A549 (cell line): ENCODE results near the gene ZFAND4. TPM values are rescaled to one million over a fixed set of nuclear protein-coding genes. Genes with fewer than 3 reads are reported as not detected.

Experiments used
- ATAC-seq, 2 experiments: fragments of 200-7000 bp in 1 of 2; fragments of >200 bp in 1 of 2; cut with Nextera tagmentation in 1 of 2; cut with Tn5 transposase in 1 of 2; 3 replicates each; pipeline versions ENCODE4 v1.8.0 to v1.9.1; 2018 to 2020; ENCODE audit warnings: mild to moderate bottlenecking in 1 of 2, moderate library complexity in 1 of 2
- CTCF ChIA-PET: fragments of 300-600 bp; sonication (Branson Sonifier 250); formaldehyde crosslinking; extraction: SDS; loops from one replicate; lab custom pipeline; 2021; ENCODE audit warnings: antibody characterized with exemption, inconsistent platforms; lab: Yijun Ruan, JAX
- POLR2A ChIA-PET: fragments of 350-600 bp; formaldehyde crosslinking; extraction: SDS; loops from one replicate; lab custom pipeline; 2021; ENCODE audit warnings: antibody characterized with exemption, inconsistent platforms; lab: Yijun Ruan, JAX
- DNase-seq, 2 experiments: peaks; one replicate each; pipeline versions ENCODE4 v3.0.0 to v3.0.0-alpha.2; 2011 to 2016; ENCODE audit warnings: low read depth in 1 of 2, low spot score in 1 of 2
- FAIRE-seq: peaks from 2 replicates; lab custom pipeline; 2011; peaks lifted over from hg19 to GRCh38; lab: Jason Lieb, UNC
- H3K27ac ChIP-seq, 2 experiments: fragments of >200 bp; sonication (Bioruptor Twin); formaldehyde crosslinking; 3 replicates each; pipeline ENCODE4 v1.5.1; 2016 to 2017
- H3K4me1 ChIP-seq: fragments of >200 bp; sonication (Bioruptor Twin); formaldehyde crosslinking; 3 replicates; pipeline ENCODE4 v1.6.1; 2016
- H3K4me2 ChIP-seq: fragments of >200 bp; sonication (Bioruptor Twin); formaldehyde crosslinking; 3 replicates; pipeline ENCODE4 v1.6.1; 2016
- H3K4me3 ChIP-seq: fragments of >200 bp; sonication (Bioruptor Twin); formaldehyde crosslinking; 3 replicates; pipeline ENCODE4 v1.5.1; 2016
- H3K9me3 ChIP-seq: fragments of >200 bp; sonication (Bioruptor Twin); formaldehyde crosslinking; 3 replicates; pipeline ENCODE4 v1.6.1; 2016
- CBX2 ChIP-seq: fragments of 200-600 bp; sonication (generic); IDR thresholded peaks from 2 replicates; pipeline ENCODE4 v1.6.1; 2016; ENCODE audit warnings: low read depth, mild to moderate bottlenecking, borderline replicate concordance
- CEBPB ChIP-seq, 2 experiments: fragments of >200 bp in 1 of 2; sonication (Bioruptor Twin) in 1 of 2; formaldehyde crosslinking in 1 of 2; IDR thresholded peaks; 2 replicates each; pipeline ENCODE4 v1.6.1; 2012 to 2016
- CHD2 ChIP-seq: fragments of 150-350 bp; IDR thresholded peaks from 2 replicates; pipeline ENCODE4 v1.6.1; 2014; ENCODE audit warnings: low read length; ENCODE audit not compliant: partially characterized antibody
- CHD4 ChIP-seq: fragments of 200-600 bp; sonication (generic); IDR thresholded peaks from 2 replicates; pipeline ENCODE4 v1.6.1; 2016; ENCODE audit warnings: antibody characterized with exemption, mild to moderate bottlenecking, borderline replicate concordance
- E2F6 ChIP-seq: IDR thresholded peaks from 2 replicates; pipeline ENCODE4 v1.6.1; 2012; ENCODE audit warnings: low read depth, borderline replicate concordance
- GATA3 ChIP-seq: IDR thresholded peaks from 2 replicates; pipeline ENCODE4 v1.6.1; 2012; ENCODE audit warnings: borderline replicate concordance
- HEYL ChIP-seq: fragments of 250-450 bp; sonication (Bioruptor Pico); IDR thresholded peaks from 2 replicates; pipeline ENCODE4 v1.8.0; 2021; ENCODE audit warnings: mild to moderate bottlenecking, moderate library complexity
- HOXB13 ChIP-seq: fragments of 250-450 bp; sonication (Bioruptor Pico); IDR thresholded peaks from 2 replicates; pipeline ENCODE4 v1.5.0; 2020; ENCODE audit warnings: low read depth, mild to moderate bottlenecking, moderate library complexity
- JUN ChIP-seq, 2 experiments: fragments of >200 bp; sonication (Bioruptor Twin); formaldehyde crosslinking; IDR thresholded peaks; 2 replicates in 1 of 2; 3 replicates in 1 of 2; pipeline ENCODE4 v1.6.1; 2016 to 2017
- JUNB ChIP-seq: fragments of >200 bp; sonication (Bioruptor Twin); formaldehyde crosslinking; IDR thresholded peaks from 2 replicates; pipeline ENCODE4 v1.6.1; 2016
- KDM1A ChIP-seq: fragments of 200-600 bp; sonication (generic); IDR thresholded peaks from 2 replicates; pipeline ENCODE4 v1.6.1; 2016; ENCODE audit warnings: low read depth, mild to moderate bottlenecking
- MAFK ChIP-seq: fragments of 450-650 bp; IDR thresholded peaks from 2 replicates; pipeline ENCODE4 v1.6.1; 2014; ENCODE audit not compliant: partially characterized antibody
- NFE2L2 ChIP-seq: fragments of 150-350 bp; conservative IDR thresholded peaks from 2 replicates; pipeline ENCODE4 v1.6.1; 2014; ENCODE audit warnings: low read length
- NR3C1 ChIP-seq: fragments of >200 bp; sonication (Bioruptor Twin); formaldehyde crosslinking; IDR thresholded peaks from 3 replicates; pipeline ENCODE4 v1.6.1; 2017
- PBX3 ChIP-seq: IDR thresholded peaks from 2 replicates; pipeline ENCODE4 v1.6.1; 2012
- POLR2AphosphoS2 ChIP-seq: conservative IDR thresholded peaks from 2 replicates; pipeline ENCODE4 v1.6.1; 2012; ENCODE audit warnings: low read length, improper control_type of control experiment, inconsistent platforms
- RCOR1 ChIP-seq: fragments of 150-350 bp; IDR thresholded peaks from 2 replicates; pipeline ENCODE4 v1.6.1; 2014; ENCODE audit warnings: antibody characterized with exemption, low read length, low read depth
- RFX5 ChIP-seq: fragments of 450-650 bp; IDR thresholded peaks from 2 replicates; pipeline ENCODE4 v1.7.1; 2014; ENCODE audit warnings: antibody characterized with exemption, mild to moderate bottlenecking, moderate library complexity
- TP53 ChIP-seq: fragments of 250-450 bp; sonication (Bioruptor Pico); IDR thresholded peaks from 2 replicates; pipeline ENCODE4 v1.5.0; 2021; ENCODE audit warnings: mild to moderate bottlenecking, moderate library complexity
- ZC3H11A ChIP-seq: fragments of 450-650 bp; IDR thresholded peaks from 2 replicates; pipeline ENCODE4 v1.6.1; 2014; ENCODE audit warnings: antibody characterized with exemption, mild to moderate bottlenecking
- ZFP36 ChIP-seq: fragments of 450-650 bp; IDR thresholded peaks from 2 replicates; pipeline ENCODE4 v1.6.1; 2014; ENCODE audit warnings: borderline replicate concordance; ENCODE audit not compliant: partially characterized antibody
- ZNF302 ChIP-seq: fragments of 250-450 bp; sonication (Bioruptor Pico); IDR thresholded peaks from 2 replicates; pipeline ENCODE4 v1.9.0; 2021; ENCODE audit warnings: inconsistent platforms, mild to moderate bottlenecking, moderate library complexity
- ZSCAN20 ChIP-seq: fragments of 250-450 bp; sonication (Bioruptor Pico); IDR thresholded peaks from 2 replicates; pipeline ENCODE4 v1.8.0; 2022; ENCODE audit warnings: mild to moderate bottlenecking, moderate library complexity
- WGBS: methylation state at CpG from one replicate; pipeline ENCODE4 v1.1.6; 2017; ENCODE audit errors: missing lambda C conversion rate; 5-methylcytosine and 5-hydroxymethylcytosine counted together
- polyA plus RNA-seq, 4 experiments: library from polyadenylated mRNA; depleted of rRNA in 3 of 4; stranded (reverse); fragments of >200 nt; fragmentation: RNase III in 1 of 4; extraction: RNeasy Plus Mini Kit Qiagen cat#74134 plus additional on column Dnase treatment in 1 of 4; gene quantifications; 2 replicates in 3 of 4; 3 replicates in 1 of 4; pipeline ENCODE4 v1.2.3, GENCODE V29; 2011 to 2017
- TF ChIP-seq, protein P1 (sequence below): fragments of 250-450 bp; sonication (Bioruptor Pico); IDR thresholded peaks from 2 replicates; pipeline ENCODE4 v1.5.0; 2021; ENCODE audit warnings: mild to moderate bottlenecking, moderate library complexity, borderline replicate concordance
- TF ChIP-seq, protein P2 (sequence below): IDR thresholded peaks from 2 replicates; pipeline ENCODE4 v1.6.1; 2012

Gene ZFAND4
- polyA plus RNA-seq, 2 of the 4 experiments (the other 2 are of a cell fraction): 4.5 to 7.4 TPM

GRCh38 chr10:45612741-45613140 lies 59.8 kb downstream of the ZFAND4 start:
- Histone ChIP-seq H3K4me2 (no peak overlapping the region), H3K4me3 (no peak overlapping the region), H3K4me1 (no peaks in the 10 kb centered on the region), H3K9me3 (no peaks in the 10 kb centered on the region), H3K27ac (no peak overlapping the region)
- TF ChIP-seq CEBPB (IDR thresholded peaks at IDR 0.05): no peak
- no peak for TF ChIP-seq NR3C1
- TF ChIP-seq ZFP36: no peak
- no peak for TF ChIP-seq RFX5
- TF ChIP-seq, protein P1, sequence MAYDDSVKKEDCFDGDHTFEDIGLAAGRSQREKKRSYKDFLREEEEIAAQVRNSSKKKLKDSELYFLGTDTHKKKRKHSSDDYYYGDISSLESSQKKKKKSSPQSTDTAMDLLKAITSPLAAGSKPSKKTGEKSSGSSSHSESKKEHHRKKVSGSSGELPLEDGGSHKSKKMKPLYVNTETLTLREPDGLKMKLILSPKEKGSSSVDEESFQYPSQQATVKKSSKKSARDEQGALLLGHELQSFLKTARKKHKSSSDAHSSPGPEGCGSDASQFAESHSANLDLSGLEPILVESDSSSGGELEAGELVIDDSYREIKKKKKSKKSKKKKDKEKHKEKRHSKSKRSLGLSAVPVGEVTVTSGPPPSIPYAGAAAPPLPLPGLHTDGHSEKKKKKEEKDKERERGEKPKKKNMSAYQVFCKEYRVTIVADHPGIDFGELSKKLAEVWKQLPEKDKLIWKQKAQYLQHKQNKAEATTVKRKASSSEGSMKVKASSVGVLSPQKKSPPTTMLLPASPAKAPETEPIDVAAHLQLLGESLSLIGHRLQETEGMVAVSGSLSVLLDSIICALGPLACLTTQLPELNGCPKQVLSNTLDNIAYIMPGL (CRISPR knock-in tag): no peak
- no peak for TF ChIP-seq ZNF302
- no peak for TF ChIP-seq PBX3
- no peak for FAIRE-seq
- no peak for ATAC-seq
- POLR2A ChIA-PET: no interaction called here
- DNase-seq: no peak
- CTCF ChIA-PET: interaction anchor here (0.6 kb wide), 1 partner anchor 44 kb away, joined by 4 read pairs; no protein-coding TSS in a partner anchor

GRCh38 chr10:45608052-45608451 lies 64.5 kb downstream of the ZFAND4 start:
- POLR2A ChIA-PET: no interaction called here
- FAIRE-seq: no peak
- Histone ChIP-seq H3K4me1 (no peaks in the 10 kb centered on the region), H3K4me2 (no peak overlapping the region), H3K27ac (no peak overlapping the region), H3K4me3 (no peak overlapping the region), H3K9me3 (no peaks in the 10 kb centered on the region)
- TF ChIP-seq E2F6: no peak
- TF ChIP-seq HOXB13 (CRISPR knock-in tag): no peak
- TF ChIP-seq POLR2AphosphoS2: no peak
- TF ChIP-seq JUN (IDR thresholded peaks at IDR 0.05): no peak
- no peak for TF ChIP-seq MAFK
- TF ChIP-seq CBX2: no peak
- TF ChIP-seq KDM1A: no peak
- TF ChIP-seq CHD4: no peak
- no peak for TF ChIP-seq ZC3H11A
- no peak for TF ChIP-seq NFE2L2
- TF ChIP-seq, protein P2, sequence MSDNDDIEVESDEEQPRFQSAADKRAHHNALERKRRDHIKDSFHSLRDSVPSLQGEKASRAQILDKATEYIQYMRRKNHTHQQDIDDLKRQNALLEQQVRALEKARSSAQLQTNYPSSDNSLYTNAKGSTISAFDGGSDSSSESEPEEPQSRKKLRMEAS: no peak
- TF ChIP-seq JUNB: no peak
- no peak for TF ChIP-seq RCOR1
- TF ChIP-seq TP53 (CRISPR knock-in tag): no peak
- TF ChIP-seq GATA3: no peak
- no peak for TF ChIP-seq HEYL (CRISPR knock-in tag)
- no peak for TF ChIP-seq ZNF302
- no peak for TF ChIP-seq CHD2
- no peak for TF ChIP-seq ZSCAN20 (CRISPR knock-in tag)
- WGBS: 88% methylated on average over 1 of the region's 1 CpG
- no peak for DNase-seq
- CTCF ChIA-PET: no interaction called here
- ATAC-seq: no peak
